Measurements from ENCODE around the gene ANTXRL.
"Not testable (repeated sequence)": the region's sequence is repeated elsewhere in the genome, so short reads cannot be mapped to it uniquely, and the experiment has no call there.

GRCh38 chr10:46270963-46271530 lies 15.8 kb upstream of the ANTXRL start:
- not testable (repeated sequence) for TF ChIP-seq CTCF, POLR2A (IDR thresholded peaks at IDR 0.05)

Measured in esophagus squamous epithelium (tissue), 4 donors.